ENCODE measurements around the gene TSSC4.
A peak's percentile ranks its signal among the peaks of the same experiment; 100 is the strongest.

TSSC4 gene

DNA sequence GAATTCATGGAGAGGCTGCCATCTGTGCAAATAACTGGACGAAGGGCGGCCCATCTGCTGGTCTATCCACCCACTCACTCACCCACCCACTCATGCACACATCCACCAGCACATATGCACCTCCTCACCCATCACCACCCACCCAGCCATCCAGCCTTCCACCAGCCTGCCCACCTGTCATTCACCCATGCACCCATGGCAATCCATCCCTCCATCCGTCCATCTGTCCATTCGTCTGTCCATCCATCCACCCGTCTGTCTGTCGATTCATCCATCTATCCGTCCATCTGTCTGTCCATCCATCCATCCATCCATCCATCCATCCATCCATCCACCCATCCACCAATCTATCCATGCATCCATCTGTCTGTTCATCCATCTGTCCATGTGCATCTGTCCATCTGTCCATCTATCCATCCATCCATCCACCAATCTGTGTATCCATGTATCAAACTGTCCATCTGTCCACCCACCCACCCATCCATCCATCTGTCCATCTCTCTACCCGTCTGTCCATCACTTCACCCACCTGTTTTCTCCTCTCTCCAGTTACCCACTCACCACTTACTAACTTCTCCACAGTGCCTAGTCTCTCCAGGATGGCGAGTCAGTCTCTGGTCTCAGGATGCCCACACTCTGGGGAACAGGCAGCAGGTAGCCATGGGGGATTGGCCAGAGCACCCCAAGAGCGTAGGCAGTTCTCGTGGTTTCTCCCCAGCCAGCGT, 34.9 kb downstream of the TSSC4 start:
- Histone ChIP-seq H3K36me3 (ENCODE audit: control insufficient read depth, insufficient read depth, low read length) (no peaks in the 10 kb centered on the region), H3K27me3 (ENCODE audit: control insufficient read depth, insufficient read depth, low read length, poor library complexity, severe bottlenecking) (peaks cover 25% of the 10 kb centered on the region), H3K27ac (ENCODE audit: insufficient read depth, low read depth, low read length, poor library complexity, severe bottlenecking) (no peak overlapping the region), H3K9me3 (ENCODE audit: control insufficient read depth, low read length) (no peaks in the 10 kb centered on the region), H3K4me1 (ENCODE audit: control insufficient read depth, insufficient read depth, low read length) (no peaks in the 10 kb centered on the region), H3K4me3 (ENCODE audit: insufficient read depth, low read depth, low read length) (no peak overlapping the region)
- whole genome bisulfite sequencing, 2 experiments = 88 to 89% methylated on average over 12 of the region's 12 CpGs

DNA sequence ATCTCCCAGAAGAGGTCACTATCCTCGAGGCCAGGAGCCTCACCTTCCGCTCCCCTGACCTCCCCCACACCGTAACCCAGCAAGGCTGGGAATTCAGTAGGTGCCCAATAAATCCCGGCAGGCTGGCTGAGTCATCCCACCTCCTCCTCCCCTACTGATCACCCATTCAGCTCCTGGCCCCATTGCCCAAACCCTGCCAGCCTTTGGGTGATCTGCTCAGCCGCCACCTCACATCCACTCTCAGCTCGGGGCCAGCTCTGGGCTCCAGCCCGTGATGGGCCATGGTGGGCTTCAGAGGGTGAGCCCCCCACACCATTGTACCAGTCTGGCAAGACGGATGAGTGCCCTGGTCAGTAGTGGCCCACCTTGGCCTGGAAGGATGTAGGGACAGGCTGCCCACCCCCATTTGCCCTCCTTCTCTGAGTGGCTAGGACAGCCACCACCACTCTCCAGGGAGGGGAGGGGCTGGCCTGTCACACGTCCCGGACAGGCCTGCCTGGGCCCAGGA, 35.5 kb downstream of the TSSC4 start:
- Histone ChIP-seq H3K4me1 (ENCODE audit: control insufficient read depth, insufficient read depth, low read length) (no peaks in the 10 kb centered on the region), H3K9me3 (ENCODE audit: control insufficient read depth, low read length) (no peaks in the 10 kb centered on the region)
- 86% methylated on average over 10 of the region's 10 CpGs for WGBS, 2 experiments

DNA sequence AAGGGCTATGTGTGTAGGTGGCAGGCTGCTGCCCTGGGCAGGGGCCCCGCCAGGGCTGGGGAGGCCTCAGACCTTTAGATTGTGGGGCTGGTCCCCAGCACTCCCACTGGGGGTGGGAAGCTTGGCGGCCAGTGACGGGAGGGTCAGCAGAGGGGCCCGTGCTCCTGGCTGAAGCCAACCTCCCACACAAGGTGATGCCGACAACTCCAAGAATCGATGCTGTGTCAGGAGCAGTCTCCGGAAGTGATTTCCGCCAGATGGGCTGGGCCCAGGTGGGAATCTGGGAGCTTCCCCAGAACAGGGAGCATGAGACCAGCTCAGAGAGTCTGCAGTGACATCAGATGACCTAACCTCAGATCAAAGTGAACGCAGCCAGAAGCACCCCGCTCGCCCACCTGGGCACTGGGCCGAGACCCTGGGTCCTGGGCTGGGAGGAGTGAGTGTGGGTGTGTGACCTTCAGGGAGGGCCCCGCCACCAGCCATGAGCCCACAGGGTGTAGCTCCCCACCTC, 36.0 kb downstream of the TSSC4 start:
- peaks cover 37% of the 10 kb centered on the region for H3K27me3 ChIP-seq (ENCODE audit: control insufficient read depth, insufficient read depth, low read length, poor library complexity, severe bottlenecking)
- no peaks in the 10 kb centered on the region for H3K36me3 ChIP-seq (ENCODE audit: control insufficient read depth, insufficient read depth, low read length)
- H3K27ac ChIP-seq (ENCODE audit: insufficient read depth, low read depth, low read length, poor library complexity, severe bottlenecking) = no peak overlapping the region
- H3K4me1 ChIP-seq (ENCODE audit: control insufficient read depth, insufficient read depth, low read length) = no peaks in the 10 kb centered on the region
- 91 to 93% methylated on average over 12 to 13 of the region's 13 CpGs for WGBS, 2 experiments
- H3K4me3 ChIP-seq (ENCODE audit: insufficient read depth, low read depth, low read length) = no peak overlapping the region
- no peaks in the 10 kb centered on the region for H3K9me3 ChIP-seq (ENCODE audit: control insufficient read depth, low read length)

More for the DNA sequence above, 35.5 kb downstream of the TSSC4 start:
- Histone ChIP-seq H3K36me3 (ENCODE audit: control insufficient read depth, insufficient read depth, low read length) (no peaks in the 10 kb centered on the region), H3K27ac (ENCODE audit: insufficient read depth, low read depth, low read length, poor library complexity, severe bottlenecking) (no peak overlapping the region), H3K27me3 (ENCODE audit: control insufficient read depth, insufficient read depth, low read length, poor library complexity, severe bottlenecking) (peaks cover 32% of the 10 kb centered on the region), H3K4me3 (ENCODE audit: insufficient read depth, low read depth, low read length) (no peak overlapping the region)

DNA sequence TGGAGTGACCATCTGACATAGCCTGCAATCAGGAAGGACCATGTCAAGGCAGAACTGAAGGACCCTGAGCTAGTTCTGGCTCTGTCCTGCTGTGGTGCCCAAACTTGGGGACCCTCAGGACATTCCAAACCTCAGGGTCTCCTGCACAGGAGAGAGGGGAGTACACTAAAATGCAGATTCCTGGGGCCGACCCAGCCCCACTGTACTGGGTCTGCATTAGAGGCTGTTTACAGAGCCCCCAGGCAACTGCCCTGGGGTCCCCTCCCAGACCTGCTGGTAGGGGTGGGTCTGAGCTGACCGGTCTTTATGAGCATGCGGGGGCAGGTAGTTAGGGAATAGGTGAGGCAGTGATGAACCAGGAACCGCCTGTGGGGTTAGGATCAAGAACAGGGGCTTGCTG, 37.0 kb downstream of the TSSC4 start:
- Histone ChIP-seq H3K27ac (ENCODE audit: insufficient read depth, low read depth, low read length, poor library complexity, severe bottlenecking) (no peak overlapping the region), H3K27me3 (ENCODE audit: control insufficient read depth, insufficient read depth, low read length, poor library complexity, severe bottlenecking) (peaks cover 46% of the 10 kb centered on the region), H3K4me1 (ENCODE audit: control insufficient read depth, insufficient read depth, low read length) (no peaks in the 10 kb centered on the region), H3K4me3 (ENCODE audit: insufficient read depth, low read depth, low read length) (no peak overlapping the region), H3K36me3 (ENCODE audit: control insufficient read depth, insufficient read depth, low read length) (no peaks in the 10 kb centered on the region), H3K9me3 (ENCODE audit: control insufficient read depth, low read length) (no peaks in the 10 kb centered on the region)
- WGBS, 2 experiments = 85 to 87% methylated on average over 4 of the region's 4 CpGs

DNA sequence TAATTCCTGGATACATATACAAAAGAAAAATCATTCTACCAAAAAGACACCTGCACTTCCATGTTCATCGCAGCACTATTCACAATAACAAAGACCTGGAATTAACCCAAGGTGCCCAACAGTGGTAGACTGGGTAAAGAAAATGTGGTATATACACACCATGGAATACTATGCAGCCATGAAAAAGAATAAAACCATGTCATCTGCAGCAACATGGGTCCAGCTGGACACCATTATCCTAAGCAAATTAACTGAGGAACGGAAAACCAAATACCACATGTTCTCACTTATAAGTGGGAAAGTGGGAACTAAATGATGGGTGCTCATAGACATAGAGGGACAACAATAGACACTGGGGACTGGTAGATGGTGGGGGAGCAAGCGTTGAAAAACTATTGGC, 39.3 kb downstream of the TSSC4 start:
- H3K9me3 ChIP-seq (ENCODE audit: control insufficient read depth, low read length) = no peaks in the 10 kb centered on the region
- WGBS, 2 experiments = 96 to 100% methylated on average over 1 to 3 of the region's 3 CpGs
- H3K4me3 ChIP-seq (ENCODE audit: insufficient read depth, low read depth, low read length) = no peak overlapping the region
- H3K27ac ChIP-seq (ENCODE audit: insufficient read depth, low read depth, low read length, poor library complexity, severe bottlenecking) = no peak overlapping the region
- peaks cover 65% of the 10 kb centered on the region for H3K27me3 ChIP-seq (ENCODE audit: control insufficient read depth, insufficient read depth, low read length, poor library complexity, severe bottlenecking)
- no peaks in the 10 kb centered on the region for H3K4me1 ChIP-seq (ENCODE audit: control insufficient read depth, insufficient read depth, low read length)
- no peaks in the 10 kb centered on the region for H3K36me3 ChIP-seq (ENCODE audit: control insufficient read depth, insufficient read depth, low read length)

DNA sequence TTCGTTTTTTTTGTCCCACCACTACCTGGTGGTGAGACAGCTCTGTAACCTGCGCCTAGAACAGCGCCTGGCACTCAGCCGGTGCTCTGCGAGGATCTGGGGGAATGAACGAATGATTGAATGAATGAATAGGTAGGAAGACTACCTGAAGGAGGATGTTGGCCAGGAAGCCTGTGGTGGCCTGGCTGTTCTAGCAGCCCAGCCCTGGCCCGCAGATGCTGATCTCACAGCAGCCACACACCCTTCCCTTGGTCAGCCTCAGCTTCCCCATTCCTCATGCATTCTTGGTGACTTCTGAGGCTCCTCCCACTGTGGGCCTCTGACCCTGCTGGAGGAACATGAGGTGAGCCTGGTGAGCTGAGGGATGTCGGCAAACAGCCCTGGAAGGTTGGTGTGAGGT, 40.1 kb downstream of the TSSC4 start:
- no peak overlapping the region for H3K4me3 ChIP-seq (ENCODE audit: insufficient read depth, low read depth, low read length)
- H3K27me3 ChIP-seq (ENCODE audit: control insufficient read depth, insufficient read depth, low read length, poor library complexity, severe bottlenecking) = peaks cover 73% of the 10 kb centered on the region
- no peaks in the 10 kb centered on the region for H3K4me1 ChIP-seq (ENCODE audit: control insufficient read depth, insufficient read depth, low read length)
- no peaks in the 10 kb centered on the region for H3K36me3 ChIP-seq (ENCODE audit: control insufficient read depth, insufficient read depth, low read length)
- WGBS, 2 experiments = 83 to 84% methylated on average over 8 of the region's 8 CpGs
- no peaks in the 10 kb centered on the region for H3K9me3 ChIP-seq (ENCODE audit: control insufficient read depth, low read length)
- no peak overlapping the region for H3K27ac ChIP-seq (ENCODE audit: insufficient read depth, low read depth, low read length, poor library complexity, severe bottlenecking)

DNA sequence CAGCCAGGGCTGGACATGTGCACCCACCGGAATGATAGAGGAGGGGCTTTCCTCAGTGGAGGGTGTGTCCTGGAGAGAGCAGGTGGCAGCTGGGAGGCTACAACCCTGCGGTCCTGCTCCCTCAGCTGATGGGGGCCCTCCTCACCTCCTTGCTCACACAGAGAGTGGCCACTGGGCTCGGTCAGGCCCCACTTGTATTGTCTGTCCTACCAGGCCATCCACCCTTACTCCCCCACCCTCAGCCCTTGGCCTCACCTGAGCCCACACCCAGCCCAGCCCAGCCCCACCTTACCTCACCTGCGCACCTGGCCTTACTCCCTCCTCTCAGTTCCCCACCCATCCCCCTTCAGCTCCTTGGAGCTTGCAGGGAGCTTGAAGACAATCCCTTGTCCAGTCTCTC, 40.6 kb downstream of the TSSC4 start:
- Histone ChIP-seq H3K36me3 (ENCODE audit: control insufficient read depth, insufficient read depth, low read length) (no peaks in the 10 kb centered on the region), H3K27me3 (ENCODE audit: control insufficient read depth, insufficient read depth, low read length, poor library complexity, severe bottlenecking) (peaks cover 79% of the 10 kb centered on the region), H3K4me1 (ENCODE audit: control insufficient read depth, insufficient read depth, low read length) (no peaks in the 10 kb centered on the region), H3K9me3 (ENCODE audit: control insufficient read depth, low read length) (no peaks in the 10 kb centered on the region), H3K27ac (ENCODE audit: insufficient read depth, low read depth, low read length, poor library complexity, severe bottlenecking) (no peak overlapping the region), H3K4me3 (ENCODE audit: insufficient read depth, low read depth, low read length) (no peak overlapping the region)
- 83 to 84% methylated on average over 4 of the region's 4 CpGs for WGBS, 2 experiments

DNA sequence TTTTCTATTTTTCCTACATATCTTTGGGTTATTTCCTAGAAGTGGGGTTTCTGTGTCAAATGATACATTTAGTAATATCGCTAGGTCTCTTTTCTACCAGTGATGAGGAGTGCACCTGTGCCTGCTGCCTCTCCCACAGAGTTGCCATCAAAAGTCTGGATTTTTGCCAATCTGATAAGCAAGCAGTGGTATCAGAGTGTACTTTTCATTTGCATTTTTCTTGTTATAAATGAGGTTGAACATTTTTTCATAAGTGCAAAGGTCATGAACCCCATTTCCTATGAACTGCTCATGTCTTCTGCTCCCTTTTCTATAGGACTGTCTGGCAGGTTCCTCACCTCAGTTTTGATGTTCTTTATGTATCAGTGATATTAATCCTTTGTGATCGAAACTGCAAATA, 42.0 kb downstream of the TSSC4 start:
- Histone ChIP-seq H3K36me3 (ENCODE audit: control insufficient read depth, insufficient read depth, low read length) (no peaks in the 10 kb centered on the region), H3K27ac (ENCODE audit: insufficient read depth, low read depth, low read length, poor library complexity, severe bottlenecking) (no peak overlapping the region), H3K9me3 (ENCODE audit: control insufficient read depth, low read length) (no peaks in the 10 kb centered on the region), H3K4me1 (ENCODE audit: control insufficient read depth, insufficient read depth, low read length) (no peaks in the 10 kb centered on the region), H3K4me3 (ENCODE audit: insufficient read depth, low read depth, low read length) (no peak overlapping the region), H3K27me3 (ENCODE audit: control insufficient read depth, insufficient read depth, low read length, poor library complexity, severe bottlenecking) (peaks cover 91% of the 10 kb centered on the region)
- WGBS, 2 experiments = 98 to 100% methylated on average over 1 to 2 of the region's 2 CpGs

DNA sequence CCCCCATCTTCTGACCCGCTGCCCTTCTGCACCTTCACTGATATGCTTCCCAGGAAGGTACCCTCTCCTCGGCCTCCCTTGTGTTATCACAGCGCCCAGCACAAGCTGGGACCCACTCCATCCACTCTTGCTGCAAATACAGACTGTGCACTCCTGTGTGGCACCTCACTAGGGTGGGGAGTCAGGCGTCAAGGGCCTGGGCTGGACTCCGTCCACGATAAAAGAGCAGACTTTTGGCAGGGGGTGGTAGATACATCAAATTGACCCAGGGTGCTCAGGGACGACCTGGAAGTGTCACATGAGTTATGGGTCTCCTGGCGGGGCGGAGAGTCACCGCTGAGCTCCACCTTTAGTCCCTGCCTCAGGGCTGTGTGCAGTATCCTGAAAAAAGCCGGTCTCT, 42.9 kb downstream of the TSSC4 start:
- no peak overlapping the region for H3K27ac ChIP-seq (ENCODE audit: insufficient read depth, low read depth, low read length, poor library complexity, severe bottlenecking)
- 69 to 72% methylated on average over 11 of the region's 11 CpGs for WGBS, 2 experiments
- no peaks in the 10 kb centered on the region for H3K36me3 ChIP-seq (ENCODE audit: control insufficient read depth, insufficient read depth, low read length)
- H3K9me3 ChIP-seq (ENCODE audit: control insufficient read depth, low read length) = no peaks in the 10 kb centered on the region
- H3K4me3 ChIP-seq (ENCODE audit: insufficient read depth, low read depth, low read length) = no peak overlapping the region
- no peaks in the 10 kb centered on the region for H3K4me1 ChIP-seq (ENCODE audit: control insufficient read depth, insufficient read depth, low read length)
- H3K27me3 ChIP-seq (ENCODE audit: control insufficient read depth, insufficient read depth, low read length, poor library complexity, severe bottlenecking) = peaks cover 92% of the 10 kb centered on the region

DNA sequence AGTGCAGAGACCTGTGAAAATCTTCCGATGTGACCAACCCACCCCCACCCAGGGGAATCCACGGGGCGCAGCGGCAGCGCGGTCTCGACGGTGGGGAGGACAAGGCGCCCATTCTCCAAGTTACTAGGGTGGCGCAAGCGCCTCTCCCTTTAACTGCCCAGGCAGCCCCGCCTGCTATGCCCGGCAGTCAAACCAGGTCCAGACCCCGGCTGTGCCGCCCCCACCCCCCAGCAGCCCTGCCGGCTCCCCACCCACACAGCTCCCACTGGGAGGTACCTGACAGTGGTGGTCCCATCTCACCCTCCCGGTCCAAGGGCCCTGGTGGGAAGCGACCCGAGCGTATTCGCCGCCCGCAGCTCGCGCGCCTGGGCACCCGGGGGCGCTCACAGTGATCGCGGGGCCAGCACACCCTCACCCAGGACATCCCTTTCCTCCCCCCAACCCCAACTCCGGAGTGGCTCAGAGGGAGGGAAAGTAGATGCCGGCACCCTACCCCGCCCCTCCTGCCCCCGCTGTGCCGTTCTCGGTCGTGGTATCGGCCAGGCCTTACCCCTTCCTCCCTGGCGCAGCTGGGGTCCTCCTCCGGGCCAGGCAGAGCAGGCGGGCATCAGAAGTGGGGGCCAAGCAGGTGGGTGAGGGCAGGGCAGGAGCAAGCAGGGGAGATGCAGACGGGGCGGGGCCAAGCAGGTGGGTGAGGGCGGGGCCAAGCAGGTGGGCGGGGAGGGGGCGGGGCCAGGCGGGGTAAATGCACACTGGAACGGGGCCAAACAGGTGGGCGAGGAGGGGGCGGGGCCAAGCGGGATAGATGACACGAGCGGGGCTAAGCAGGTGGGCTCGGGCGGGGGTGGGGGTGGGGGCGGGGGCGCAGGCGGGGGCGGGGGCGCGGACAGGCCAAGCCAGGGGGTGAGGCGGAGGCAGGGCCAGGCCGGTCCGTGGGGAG, 43.6 kb downstream of the TSSC4 start, which contains the start of gene TRPM5:
Gene TRPM5 (minus strand): TSS at position 634 of the 940 bp plus-strand sequence. CDS start 21,478 bp downstream, outside the sequence.
- no peak within 1 kb of the TSS for H3K27ac ChIP-seq (ENCODE audit: insufficient read depth, low read depth, low read length, poor library complexity, severe bottlenecking)
- no peaks in the 10 kb centered on the region for H3K36me3 ChIP-seq (ENCODE audit: control insufficient read depth, insufficient read depth, low read length)
- peak within 1 kb of the TSS; percentile 22 for H3K4me3 ChIP-seq (ENCODE audit: insufficient read depth, low read depth, low read length)
- H3K4me1 ChIP-seq (ENCODE audit: control insufficient read depth, insufficient read depth, low read length) = no peaks in the 10 kb centered on the region
- WGBS, 2 experiments = 20 to 24% methylated on average over 52 to 64 of the region's 64 CpGs
- no peaks in the 10 kb centered on the region for H3K9me3 ChIP-seq (ENCODE audit: control insufficient read depth, low read length)
- H3K27me3 ChIP-seq (ENCODE audit: control insufficient read depth, insufficient read depth, low read length, poor library complexity, severe bottlenecking) = peaks cover 94% of the 10 kb centered on the region
